OCI-LY7 (cell line): ENCODE data around the gene MRPS18A. TPM values are rescaled to one million over a fixed set of nuclear protein-coding genes. Genes with fewer than 3 reads are reported as not detected.

Experiments used
- Bru-seq: library from RNA; stranded (reverse); fragments of 400-500 nt; gene quantifications from one replicate; lab custom pipeline; 2021; lab: Mats Ljungman, UMichigan
- BruChase-seq, 2 experiments: library from RNA; stranded (reverse); fragments of 400-500 nt; gene quantifications; one replicate each; lab custom pipeline; 2021; lab: Mats Ljungman, UMichigan
- BruUV-seq: library from RNA; stranded (reverse); fragments of 400-500 nt; replicated peaks from 2 replicates; lab custom pipeline; 2021; lab: Mats Ljungman, UMichigan
- CTCF ChIA-PET: fragments of 300-600 bp; sonication (Branson Sonifier 250); formaldehyde crosslinking; loops from one replicate; lab custom pipeline; 2022; ENCODE audit warnings: antibody characterized with exemption; ENCODE audit not compliant: unreplicated experiment; lab: Charles Lee
- POLR2A ChIA-PET: fragments of 300-600 bp; sonication (Branson Sonifier 250); formaldehyde crosslinking; loops from one replicate; lab custom pipeline; 2022; ENCODE audit warnings: antibody characterized with exemption; lab: Charles Lee
- DNase-seq: peaks from one replicate; pipeline ENCODE4 v3.0.0-alpha.2; 2015; ENCODE audit warnings: low spot score
- H2AFZ ChIP-seq: fragments of 200-600 bp; sonication (generic), shearing (Covaris generic); 2 replicates; pipeline ENCODE4 v1.6.1; 2014; ENCODE audit warnings: mild to moderate bottlenecking, antibody characterized with exemption, low read length, moderate library complexity
- H3K27ac ChIP-seq: fragments of 200-600 bp; sonication (generic); 2 replicates; pipeline ENCODE4 v1.5.1; 2014; ENCODE audit warnings: mixed run types, low read depth, mild to moderate bottlenecking, moderate library complexity, low read length, inconsistent platforms; ENCODE audit not compliant: poor library complexity, severe bottlenecking
- H3K36me3 ChIP-seq: fragments of 200-600 bp; sonication (generic); 2 replicates; pipeline ENCODE4 v1.6.1; 2014; ENCODE audit warnings: mild to moderate bottlenecking, antibody characterized with exemption, low read length, moderate library complexity, mixed read lengths; ENCODE audit not compliant: insufficient read depth
- H3K4me1 ChIP-seq: fragments of 200-600 bp; sonication (generic); 2 replicates; pipeline ENCODE4 v1.5.1; 2014; ENCODE audit warnings: mild to moderate bottlenecking, low read length; ENCODE audit not compliant: insufficient read depth, poor library complexity, severe bottlenecking
- H3K4me2 ChIP-seq: fragments of 200-600 bp; sonication (generic); 2 replicates; pipeline ENCODE4 v1.6.1; 2014; ENCODE audit warnings: mild to moderate bottlenecking, low read length
- H3K4me3 ChIP-seq: fragments of 200-600 bp; sonication (generic); 2 replicates; pipeline ENCODE4 v1.5.1; 2014; ENCODE audit warnings: mild to moderate bottlenecking, low read depth, low read length; ENCODE audit not compliant: poor library complexity, severe bottlenecking
- H3K79me2 ChIP-seq: fragments of 200-600 bp; sonication (generic); 2 replicates; pipeline ENCODE4 v1.6.1; 2016; ENCODE audit warnings: low read depth, mild to moderate bottlenecking, low read length, moderate library complexity, mixed read lengths; ENCODE audit not compliant: insufficient read depth
- H3K9me2 ChIP-seq: fragments of 200-600 bp; sonication (generic); 2 replicates; pipeline ENCODE4 v1.6.1; 2016; ENCODE audit warnings: mild to moderate bottlenecking, low read length, mixed read lengths; ENCODE audit not compliant: insufficient read depth
- H3K9me3 ChIP-seq: fragments of 200-600 bp; sonication (generic); 2 replicates; pipeline ENCODE4 v1.6.1; 2014; ENCODE audit warnings: mild to moderate bottlenecking, mixed run types, low read length, mixed read lengths
- H4K20me1 ChIP-seq: fragments of 200-600 bp; sonication (generic); 2 replicates; pipeline ENCODE4 v1.6.1; 2014; ENCODE audit warnings: mild to moderate bottlenecking, antibody characterized with exemption, low read length, moderate library complexity, mixed read lengths; ENCODE audit not compliant: insufficient read depth
- CTCF ChIP-seq: fragments of 200-600 bp; sonication (generic); conservative IDR thresholded peaks from 2 replicates; pipeline ENCODE4 v1.5.1; 2014; ENCODE audit warnings: mild to moderate bottlenecking, antibody characterized with exemption, low read length, moderate library complexity, mixed read lengths
- EZH2phosphoT487 ChIP-seq: fragments of 200-600 bp; sonication (generic); IDR thresholded peaks from 2 replicates; pipeline ENCODE4 v1.6.1; 2018; ENCODE audit warnings: low read depth, borderline replicate concordance, mild to moderate bottlenecking, mixed run types, antibody characterized with exemption, low read length, moderate library complexity, mixed read lengths
- intact Hi-C: fragments of 100-400 bp; cut with micrococcal nuclease; formaldehyde crosslinking; loops from one replicate; pipeline ENCODE4 v1.10.0; 2022; ENCODE audit not compliant: unreplicated experiment
- long read RNA-seq: library from polyadenylated mRNA; stranded (forward); transcript quantifications from one replicate; pipeline ENCODE4 v2.0.0, GENCODE V29; 2022
- total RNA-seq, 2 experiments: library from RNA; depleted of rRNA in 1 of 2; stranded (reverse); fragments of >200 nt in 1 of 2; shearing (Covaris generic) in 1 of 2; gene quantifications; 2 replicates each; pipeline ENCODE4 v1.2.3, GENCODE V29; 2014 to 2022

The MRPS18A gene
- total RNA-seq (2014; rRNA removed; shearing (Covaris generic)) (57.3 and 86.1 TPM in 2 replicates), total RNA-seq (2022) (54.7 and 61.6 TPM in 2 replicates), Bru-seq, nascent RNA (percentile 85 among the genes with signal in this experiment), BruChase-seq, experiment 1, labeled RNA remaining after a 6-hour chase (percentile 66 among the genes with signal in this experiment), BruChase-seq, experiment 2, labeled RNA remaining after a 2-hour chase (percentile 69 among the genes with signal in this experiment)
- long read RNA-seq, transcript MRPS18A-202 (6 exons, 1,062 nt): major isoform, 118 of 146 reads
- long read RNA-seq, partial matches to known transcripts: 1 of 146 reads
- long read RNA-seq, other reads (novel, unspliced or antisense): 26 of 146 reads

GRCh38 chr6:43687437-43688347 is at the start of gene MRPS18A:
Gene MRPS18A (minus strand): TSS chr6:43687791. CDS start chr6:43687779, 12 bp downstream.
- intact Hi-C loops: loop anchor here (1.0 kb wide), 1 partner anchor 19 kb away; no protein-coding TSS in a partner anchor
- Histone ChIP-seq H3K79me2 (peaks cover 47% of the 10 kb centered on the region), H2AFZ (peak within 1 kb of the TSS; percentile 98), H3K27ac (peak within 1 kb of the TSS; percentile 38), H3K9me3 (no peaks in the 10 kb centered on the region), H4K20me1 (peaks cover 6% of the 10 kb centered on the region; the same call in 1 of the 2 replicates), H3K9me2 (no peaks in the 10 kb centered on the region), H3K4me1 (peaks cover 42% of the 10 kb centered on the region), H3K4me2 (peak within 1 kb of the TSS; percentile 89), H3K36me3 (peaks cover 20% of the 10 kb centered on the region), H3K4me3 (peak within 1 kb of the TSS; percentile 98)
- TF ChIP-seq EZH2phosphoT487: no peak
- no peak for TF ChIP-seq CTCF
- DNase-seq: peak; percentile 81
- ChIA-PET POLR2A (interaction anchor here (0.6 to 4.3 kb wide), 9 partner anchors 9 to 46 kb away, joined by 3 to 44 read pairs (median 3); no protein-coding TSS in a partner anchor), CTCF (interaction anchor here (0.9 to 1.6 kb wide), 4 partner anchors 17 to 27 kb away, joined by 3 to 4 read pairs (median 3); no protein-coding TSS in a partner anchor)
- BruUV-seq: no TSS peak

- intact Hi-C loops: no loop called here
- H3K9me2 ChIP-seq: no peaks in the 10 kb centered on the region
- H3K79me2 ChIP-seq: no peaks in the 10 kb centered on the region
- H2AFZ ChIP-seq: no peak overlapping the region
- H4K20me1 ChIP-seq: no peaks in the 10 kb centered on the region
- no peak for DNase-seq
- BruUV-seq: no TSS peak
- peaks cover 4% of the 10 kb centered on the region; the same call in 1 of the 2 replicates for H3K9me3 ChIP-seq
- H3K4me3 ChIP-seq: no peak overlapping the region
- ChIA-PET CTCF (no interaction called here), POLR2A (interaction anchor here (0.6 kb wide), 1 partner anchor 25 kb away, joined by 4 read pairs; no protein-coding TSS in a partner anchor)
- no peak overlapping the region for H3K27ac ChIP-seq
- TF ChIP-seq EZH2phosphoT487: no peak
- no peak for TF ChIP-seq CTCF
- H3K4me1 ChIP-seq: peaks cover 23% of the 10 kb centered on the region
- H3K4me2 ChIP-seq: no peak overlapping the region
- H3K36me3 ChIP-seq: no peaks in the 10 kb centered on the region; the same call in 1 of the 2 replicates
Observed at GRCh38 chr6:43736844-43737243, 49.3 kb upstream of the MRPS18A start.
